ENCODE results near the gene MICAL2.

- TF ChIP-seq CTCF (conservative IDR thresholded peaks at IDR 0.05; ENCODE audit: low read depth, low read length) (no peak), EZH2 (IDR thresholded peaks at IDR 0.05; ENCODE audit: low read length, unreplicated experiment) (no peak), EZH2phosphoT487 (IDR thresholded peaks at IDR 0.05; ENCODE audit: borderline replicate concordance, low read length) (no peak)
These were observed 122.6 kb downstream of the MICAL2 start for GRCh38 chr11:12232817-12233601.

All from PC-3 (cell line).